DOHH2 (cell line): ENCODE data around the gene MMP15.

Experiments used
- H3F3A ChIP-seq: fragments of 200-600 bp; sonication (generic), shearing (Covaris generic); 2 replicates; pipeline ENCODE4 v1.6.0; 2016; ENCODE audit warnings: antibody characterized with exemption, mild to moderate bottlenecking; ENCODE audit not compliant: control insufficient read depth, insufficient read depth
- H3K27ac ChIP-seq: fragments of 200-600 bp; sonication (generic); 2 replicates; pipeline ENCODE4 v1.5.1; 2014; ENCODE audit warnings: low read depth, mild to moderate bottlenecking, low read length, moderate library complexity
- H3K27me3 ChIP-seq: fragments of 200-600 bp; sonication (generic); 2 replicates; pipeline ENCODE4 v1.6.1; 2014; ENCODE audit warnings: mild to moderate bottlenecking, low read length, mixed read lengths; ENCODE audit not compliant: control insufficient read depth
- H3K36me3 ChIP-seq: fragments of 200-600 bp; sonication (generic); 2 replicates; pipeline ENCODE4 v1.6.1; 2014; ENCODE audit warnings: mild to moderate bottlenecking, low read length, moderate library complexity, mixed read lengths; ENCODE audit not compliant: control insufficient read depth
- H3K4me1 ChIP-seq: fragments of 200-600 bp; sonication (generic); 2 replicates; pipeline ENCODE4 v1.6.1; 2014; ENCODE audit warnings: mild to moderate bottlenecking, low read length, mixed read lengths; ENCODE audit not compliant: control insufficient read depth
- H3K4me2 ChIP-seq: fragments of 200-600 bp; sonication (generic); 2 replicates; pipeline ENCODE4 v1.6.0; 2014; ENCODE audit warnings: mild to moderate bottlenecking, low read length, moderate library complexity
- H3K4me3 ChIP-seq: fragments of 200-600 bp; sonication (generic); 2 replicates; pipeline ENCODE4 v1.5.1; 2014; ENCODE audit warnings: mild to moderate bottlenecking, low read length, mixed read lengths
- H3K79me2 ChIP-seq: fragments of 200-600 bp; sonication (generic); 2 replicates; pipeline ENCODE4 v1.6.1; 2014; ENCODE audit warnings: mild to moderate bottlenecking, low read length, mixed read lengths; ENCODE audit not compliant: control insufficient read depth
- H3K9me2 ChIP-seq: fragments of 200-600 bp; sonication (generic); replicated peaks from 2 replicates; pipeline ENCODE4 v1.6.1; 2014; ENCODE audit warnings: mild to moderate bottlenecking, low read length, mixed read lengths; ENCODE audit not compliant: control insufficient read depth
- H3K9me3 ChIP-seq: fragments of 200-600 bp; sonication (generic); 2 replicates; pipeline ENCODE4 v1.6.1; 2014; ENCODE audit warnings: antibody characterized with exemption, low read length, mixed read lengths; ENCODE audit not compliant: control insufficient read depth, insufficient read depth
- H4K20me1 ChIP-seq: fragments of 200-600 bp; sonication (generic); 2 replicates; pipeline ENCODE4 v1.6.0; 2014; ENCODE audit warnings: low read depth, mild to moderate bottlenecking, antibody characterized with exemption, low read length, moderate library complexity; ENCODE audit not compliant: control insufficient read depth, insufficient read depth
- EZH2phosphoT487 ChIP-seq: fragments of 200-600 bp; sonication (generic); IDR thresholded peaks from 2 replicates; pipeline ENCODE4 v1.6.1; 2017; ENCODE audit warnings: borderline replicate concordance, mild to moderate bottlenecking, antibody characterized with exemption, low read length, moderate library complexity, mixed read lengths
- TF ChIP-seq, protein P1 (sequence below): fragments of 200-600 bp; sonication (generic); IDR thresholded peaks from one replicate; pipeline ENCODE4 v1.5.1; 2014; ENCODE audit warnings: antibody characterized with exemption, mild to moderate bottlenecking, low read depth, low read length; ENCODE audit not compliant: poor library complexity, severe bottlenecking

Gene MMP15

DNA sequence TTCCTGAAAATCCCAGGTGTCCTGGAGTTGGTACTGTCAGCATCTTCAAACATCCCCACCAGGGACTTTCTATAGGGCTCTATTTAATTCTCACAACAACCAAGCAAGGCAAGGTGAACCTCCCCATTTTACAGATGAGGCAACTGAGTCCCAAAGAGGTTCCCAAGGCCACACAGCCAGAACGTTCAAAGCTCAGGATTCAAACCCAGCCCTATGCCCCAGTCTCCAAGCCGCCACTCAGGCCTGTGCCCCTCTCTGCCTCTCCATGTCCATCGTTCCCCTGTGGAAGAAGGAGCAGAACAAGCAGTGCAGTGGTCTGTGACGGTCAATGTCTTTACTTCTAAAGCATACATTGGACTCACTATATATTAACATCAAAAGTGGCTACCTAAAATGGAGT is 31.2 kb upstream of the MMP15 start:
- no peaks in the 10 kb centered on the region for H3K9me3 ChIP-seq
- peaks cover 8% of the 10 kb centered on the region for H3K4me1 ChIP-seq
- H3K27ac ChIP-seq, result no peak overlapping the region
- H3K4me3 ChIP-seq, result no peak overlapping the region
- peaks cover 8% of the 10 kb centered on the region for H3K79me2 ChIP-seq
- no peak overlapping the region for H3K4me2 ChIP-seq
- peaks cover 35% of the 10 kb centered on the region for H3K36me3 ChIP-seq
- no peaks in the 10 kb centered on the region for H3K27me3 ChIP-seq
- peaks cover 6% of the 10 kb centered on the region; the same call in 1 of the 2 replicates for H4K20me1 ChIP-seq
- no peaks in the 10 kb centered on the region for H3K9me2 ChIP-seq
- TF ChIP-seq, protein P1, sequence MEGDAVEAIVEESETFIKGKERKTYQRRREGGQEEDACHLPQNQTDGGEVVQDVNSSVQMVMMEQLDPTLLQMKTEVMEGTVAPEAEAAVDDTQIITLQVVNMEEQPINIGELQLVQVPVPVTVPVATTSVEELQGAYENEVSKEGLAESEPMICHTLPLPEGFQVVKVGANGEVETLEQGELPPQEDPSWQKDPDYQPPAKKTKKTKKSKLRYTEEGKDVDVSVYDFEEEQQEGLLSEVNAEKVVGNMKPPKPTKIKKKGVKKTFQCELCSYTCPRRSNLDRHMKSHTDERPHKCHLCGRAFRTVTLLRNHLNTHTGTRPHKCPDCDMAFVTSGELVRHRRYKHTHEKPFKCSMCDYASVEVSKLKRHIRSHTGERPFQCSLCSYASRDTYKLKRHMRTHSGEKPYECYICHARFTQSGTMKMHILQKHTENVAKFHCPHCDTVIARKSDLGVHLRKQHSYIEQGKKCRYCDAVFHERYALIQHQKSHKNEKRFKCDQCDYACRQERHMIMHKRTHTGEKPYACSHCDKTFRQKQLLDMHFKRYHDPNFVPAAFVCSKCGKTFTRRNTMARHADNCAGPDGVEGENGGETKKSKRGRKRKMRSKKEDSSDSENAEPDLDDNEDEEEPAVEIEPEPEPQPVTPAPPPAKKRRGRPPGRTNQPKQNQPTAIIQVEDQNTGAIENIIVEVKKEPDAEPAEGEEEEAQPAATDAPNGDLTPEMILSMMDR, result no peak
- no peak for TF ChIP-seq EZH2phosphoT487
- H3F3A ChIP-seq, result peaks cover 2% of the 10 kb centered on the region; the same call in 1 of the 2 replicates

DNA sequence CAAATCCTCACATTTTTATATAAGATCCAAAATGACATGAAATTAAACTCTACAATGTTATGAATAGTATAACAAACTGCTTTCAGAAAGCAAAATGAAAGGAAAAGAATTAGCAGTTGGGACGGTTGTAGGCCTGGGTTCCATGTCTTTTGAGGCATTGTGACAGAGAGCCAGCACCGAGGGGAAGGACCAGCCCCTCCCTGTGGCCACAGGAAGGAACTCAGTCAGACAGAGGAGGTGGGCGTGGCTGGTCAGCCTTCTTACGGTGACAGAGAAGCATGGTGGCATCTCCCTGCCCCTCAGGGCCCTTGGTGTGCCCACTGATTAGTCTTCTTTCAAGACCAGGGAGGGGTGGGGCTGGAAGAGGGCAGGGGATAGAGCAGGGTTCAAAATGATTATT is 30.8 kb upstream of the MMP15 start:
- H3K4me1 ChIP-seq, result peaks cover 12% of the 10 kb centered on the region
- H3K27ac ChIP-seq, result no peak overlapping the region
- no peaks in the 10 kb centered on the region for H3K9me3 ChIP-seq
- peaks cover 12% of the 10 kb centered on the region for H3K79me2 ChIP-seq
- no peak overlapping the region for H3K4me2 ChIP-seq
- H3K4me3 ChIP-seq, result no peak overlapping the region
- H3F3A ChIP-seq, result peaks cover 6% of the 10 kb centered on the region; the same call in 1 of the 2 replicates
- TF ChIP-seq, protein P1, result peak; percentile 20
- no peak for TF ChIP-seq EZH2phosphoT487
- H3K9me2 ChIP-seq, result no peaks in the 10 kb centered on the region
- H4K20me1 ChIP-seq, result peaks cover 6% of the 10 kb centered on the region; the same call in 1 of the 2 replicates
- no peaks in the 10 kb centered on the region for H3K27me3 ChIP-seq
- H3K36me3 ChIP-seq, result peaks cover 35% of the 10 kb centered on the region

DNA sequence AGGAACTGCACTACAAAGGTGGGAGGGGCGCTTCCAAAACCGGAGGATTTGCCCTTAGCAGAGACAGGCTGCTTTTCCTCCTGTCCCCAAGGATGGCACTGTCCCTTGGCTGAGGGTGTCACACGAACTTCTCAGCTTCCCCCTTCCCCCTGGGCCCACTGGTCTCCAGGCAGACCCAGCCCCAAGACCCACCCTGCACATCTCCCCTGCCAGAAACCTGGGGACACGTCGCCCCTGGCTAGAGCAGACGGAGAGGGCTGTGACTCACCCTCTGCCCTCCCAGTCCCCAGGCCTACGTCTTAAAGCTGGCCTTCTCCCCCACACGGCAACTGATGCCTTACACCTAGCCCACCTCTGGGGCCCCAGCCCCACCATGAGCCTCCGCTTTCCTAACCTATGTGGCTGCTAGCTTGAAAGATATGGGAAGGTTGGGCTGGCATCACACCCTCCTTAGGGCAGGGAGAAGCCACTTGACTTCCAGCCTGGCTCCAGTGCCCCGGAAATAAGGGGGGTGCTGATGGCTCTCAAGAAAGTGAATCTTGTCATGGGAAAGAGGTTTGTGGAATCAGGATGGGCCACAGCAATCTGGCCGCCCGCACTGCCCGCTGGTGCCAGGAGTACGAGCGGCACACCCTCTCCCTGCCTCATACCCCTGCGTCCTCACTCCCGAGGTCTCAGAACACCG is 29.7 kb upstream of the MMP15 start:
- no peaks in the 10 kb centered on the region for H3K9me3 ChIP-seq
- no peak overlapping the region for H3K4me3 ChIP-seq
- H3K36me3 ChIP-seq, result peaks cover 35% of the 10 kb centered on the region
- H3K4me1 ChIP-seq, result peaks cover 15% of the 10 kb centered on the region
- H3K27ac ChIP-seq, result no peak overlapping the region
- H3K27me3 ChIP-seq, result no peaks in the 10 kb centered on the region
- peaks cover 15% of the 10 kb centered on the region for H3K79me2 ChIP-seq
- no peak overlapping the region for H3K4me2 ChIP-seq
- peaks cover 7% of the 10 kb centered on the region; the same call in 1 of the 2 replicates for H3F3A ChIP-seq
- H4K20me1 ChIP-seq, result peaks cover 6% of the 10 kb centered on the region; the same call in 1 of the 2 replicates
- no peak for TF ChIP-seq EZH2phosphoT487
- H3K9me2 ChIP-seq, result no peaks in the 10 kb centered on the region
